WERI-Rb-1 (cell line): ENCODE data around the gene CDK5.

Experiments used
- DNase-seq: peaks from one replicate; pipeline ENCODE4 v3.0.0-alpha.2; 2020
- H3K27ac ChIP-seq: fragments of 250-450 bp; sonication (Bioruptor Pico); 2 replicates; pipeline ENCODE4 v1.5.1; 2020; ENCODE audit warnings: mild to moderate bottlenecking, moderate library complexity
- H3K27me3 ChIP-seq: fragments of 250-450 bp; sonication (Bioruptor Pico); 2 replicates; pipeline ENCODE4 v1.5.1; 2021; ENCODE audit warnings: mild to moderate bottlenecking, low read depth, moderate library complexity; ENCODE audit not compliant: insufficient read depth, severe bottlenecking
- H3K36me3 ChIP-seq: fragments of 250-450 bp; sonication (Bioruptor Pico); 2 replicates; pipeline ENCODE4 v1.5.1; 2020; ENCODE audit warnings: mild to moderate bottlenecking, moderate library complexity
- H3K4me3 ChIP-seq: 2 replicates; pipeline ENCODE4 v1.5.1; 2011; ENCODE audit warnings: low read depth, mild to moderate bottlenecking, control low read depth, low read length
- H3K9me3 ChIP-seq: fragments of 250-450 bp; sonication (Bioruptor Pico); 2 replicates; pipeline ENCODE4 v1.5.1; 2021; ENCODE audit warnings: mild to moderate bottlenecking, moderate library complexity; ENCODE audit not compliant: severe bottlenecking
- CTCF ChIP-seq: IDR thresholded peaks from 2 replicates; pipeline ENCODE4 v1.5.1; 2011; ENCODE audit warnings: low read depth, mild to moderate bottlenecking, control low read depth, inconsistent platforms, low read length

CDK5 gene

GRCh38 chr7:151088856-151089699, 31.4 kb upstream of the CDK5 start:
- no peaks in the 10 kb centered on the region for H3K9me3 ChIP-seq
- H3K4me3 ChIP-seq: peak overlapping the region; percentile 87
- peaks cover 52% of the 10 kb centered on the region for H3K36me3 ChIP-seq
- no peak for TF ChIP-seq CTCF
- DNase-seq: peak; percentile 89
- peak overlapping the region; percentile 96 for H3K27ac ChIP-seq
- no peaks in the 10 kb centered on the region for H3K27me3 ChIP-seq

- no peaks in the 10 kb centered on the region for H3K9me3 ChIP-seq
- H3K36me3 ChIP-seq: peaks cover 44% of the 10 kb centered on the region
- H3K27ac ChIP-seq: peak overlapping the region; percentile 96
- H3K4me3 ChIP-seq: peak overlapping the region; percentile 87
- TF ChIP-seq CTCF: no peak
- DNase-seq: no peak
- H3K27me3 ChIP-seq: no peaks in the 10 kb centered on the region
Observed at GRCh38 chr7:151088019-151088855, 30.5 kb upstream of the CDK5 start.

GRCh38 chr7:151087245-151088018, 29.7 kb upstream of the CDK5 start:
- peak; percentile 74 for DNase-seq
- Histone ChIP-seq H3K27me3 (no peaks in the 10 kb centered on the region), H3K27ac (peak overlapping the region; percentile 96), H3K36me3 (peaks cover 36% of the 10 kb centered on the region), H3K4me3 (peak overlapping the region; percentile 87), H3K9me3 (no peaks in the 10 kb centered on the region)
- TF ChIP-seq CTCF: peak; percentile 44

- Histone ChIP-seq H3K9me3 (no peaks in the 10 kb centered on the region), H3K4me3 (peak overlapping the region; percentile 87), H3K27ac (peak overlapping the region; percentile 96), H3K27me3 (no peaks in the 10 kb centered on the region), H3K36me3 (peaks cover 32% of the 10 kb centered on the region)
- TF ChIP-seq CTCF: no peak
- DNase-seq: no peak
Observed at GRCh38 chr7:151086802-151087244, 29.1 kb upstream of the CDK5 start.

DNA sequence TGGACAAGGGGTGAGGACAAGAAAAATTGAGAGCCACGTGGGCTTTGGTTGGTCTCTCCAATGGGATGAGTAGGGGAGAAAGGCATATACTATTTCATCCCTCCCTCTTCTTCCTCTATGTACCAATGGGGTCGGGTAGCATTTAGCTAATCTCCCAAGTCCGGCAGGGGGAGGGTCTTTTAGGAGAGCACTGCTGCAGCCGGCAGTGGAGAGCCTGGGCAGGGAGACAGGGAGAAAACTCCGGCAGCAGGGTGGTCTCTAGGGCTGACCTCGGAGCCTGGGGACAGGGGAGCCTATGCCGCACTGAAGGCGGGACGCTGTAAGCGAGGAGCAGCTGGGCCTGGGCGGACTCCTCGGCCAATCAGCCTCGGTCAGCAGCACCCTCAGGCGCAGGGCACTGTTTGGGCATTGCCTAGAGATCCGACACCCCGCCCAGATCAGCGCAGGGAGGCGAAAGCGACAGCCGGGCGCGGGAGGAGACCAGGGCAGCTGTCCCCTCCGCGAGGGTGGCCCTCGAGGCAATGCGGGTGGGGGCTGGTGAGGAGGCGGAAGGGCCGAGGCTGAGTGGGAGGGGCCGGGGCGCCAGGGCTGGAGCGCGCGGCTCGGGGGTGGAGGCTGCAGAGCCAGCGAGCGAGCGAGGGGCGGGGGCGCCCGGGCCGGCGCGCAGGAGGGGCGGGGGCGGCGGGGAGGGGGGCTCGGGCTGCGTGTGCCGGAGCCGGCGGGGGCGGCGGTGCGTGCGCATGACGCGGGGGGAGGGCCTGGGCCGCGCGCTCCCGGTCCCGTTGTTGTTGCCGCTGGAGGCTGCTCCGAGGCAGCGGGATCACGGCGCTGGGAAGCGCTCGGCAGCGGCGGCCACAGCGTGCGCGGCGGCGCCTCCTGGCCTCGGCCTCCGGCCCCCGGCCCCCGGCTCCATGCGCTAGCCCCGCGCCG, 28.3 kb upstream of the CDK5 start, which contains the start of gene AGAP3:
AGAP3 (plus strand) TSS at position 785 of the 930 bp plus-strand sequence. CDS start 267 bp downstream, outside the sequence.
- H3K27ac ChIP-seq: peak within 1 kb of the TSS; percentile 96
- H3K4me3 ChIP-seq: peak within 1 kb of the TSS; percentile 87
- no peak for TF ChIP-seq CTCF
- H3K27me3 ChIP-seq: no peaks in the 10 kb centered on the region
- no peaks in the 10 kb centered on the region for H3K9me3 ChIP-seq
- peaks cover 28% of the 10 kb centered on the region for H3K36me3 ChIP-seq
- peak; percentile 94 for DNase-seq
